ENCODE measurements around the gene AGRP.

Gene AGRP

DNA sequence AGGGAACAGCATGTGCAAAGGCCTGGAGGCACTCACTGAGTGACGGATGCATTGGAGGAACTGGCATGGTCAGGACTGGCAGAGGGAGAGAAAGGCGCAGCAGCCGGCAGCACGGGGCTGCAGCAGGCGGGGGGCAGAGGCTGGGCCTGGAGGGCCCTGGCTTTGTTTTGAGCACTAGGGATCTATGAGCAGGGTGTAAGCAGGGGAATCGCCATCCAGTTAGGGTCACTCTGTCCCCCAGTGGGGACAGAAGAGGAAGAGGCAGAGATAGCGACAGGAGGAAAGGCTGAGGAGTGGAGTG lies 38.3 kb downstream of the AGRP start:
- DNase-seq = no peak

DNA sequence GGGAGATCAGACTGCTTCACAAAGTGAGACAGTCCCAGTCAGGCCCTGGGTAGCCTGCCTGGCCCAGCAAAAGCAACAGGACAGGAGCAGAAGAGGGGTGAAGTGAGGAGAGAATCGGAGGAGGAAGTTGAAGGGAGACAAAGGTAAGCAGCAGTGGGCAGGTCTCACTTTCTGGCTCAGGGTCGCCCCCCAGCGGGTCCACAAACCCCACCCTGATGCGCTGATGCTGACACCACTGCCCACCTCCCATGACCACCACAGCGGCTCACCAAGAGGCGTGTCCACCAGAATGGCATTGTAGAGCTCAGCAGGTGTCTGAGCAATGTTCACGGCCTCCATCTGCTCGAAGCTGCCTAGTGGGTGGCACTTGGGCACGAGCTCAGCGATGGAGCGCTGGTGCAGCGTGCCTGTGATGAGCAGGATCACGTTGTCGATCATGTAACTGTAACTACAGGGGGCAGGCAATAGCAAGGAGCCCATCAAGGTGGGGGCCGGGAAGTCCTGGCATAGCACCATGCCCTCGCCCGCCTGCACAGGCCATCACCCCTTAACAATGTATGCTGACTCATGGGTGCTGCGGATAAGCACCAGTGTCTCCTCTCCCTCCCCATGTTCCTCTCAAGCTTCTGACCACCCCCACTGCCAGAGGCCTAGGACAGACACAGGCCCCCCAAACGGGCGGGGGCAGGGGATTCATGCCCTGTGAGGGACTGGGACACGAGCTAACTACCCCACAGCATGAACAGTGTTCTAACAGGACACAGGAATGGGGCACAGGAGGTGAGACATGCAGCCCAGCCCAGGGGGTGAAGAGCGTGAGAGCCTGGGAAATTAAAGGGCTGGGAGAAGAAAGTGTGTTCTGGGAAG lies 38.9 kb downstream of the AGRP start:
- DNase-seq = no peak

DNA sequence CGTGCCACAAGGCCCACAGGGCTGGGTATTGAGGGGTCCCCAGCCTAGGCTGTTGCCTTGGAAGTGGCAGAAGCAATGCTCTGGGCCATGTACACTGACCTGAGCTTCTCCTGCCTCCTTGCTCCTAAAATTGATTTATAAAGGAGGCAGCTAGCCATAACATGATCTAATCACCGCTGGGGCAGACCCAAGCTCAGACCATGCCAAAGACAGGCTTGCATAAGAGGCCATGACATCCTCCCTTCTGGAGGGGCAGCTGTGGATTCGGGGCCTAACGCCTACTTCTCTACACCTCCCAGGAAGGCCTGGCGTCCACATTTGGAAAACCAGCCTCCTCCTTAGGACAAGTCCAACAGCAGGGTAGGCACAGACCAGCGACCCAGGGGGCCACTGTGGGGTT lies 40.1 kb downstream of the AGRP start:
- no peak for DNase-seq

DNA sequence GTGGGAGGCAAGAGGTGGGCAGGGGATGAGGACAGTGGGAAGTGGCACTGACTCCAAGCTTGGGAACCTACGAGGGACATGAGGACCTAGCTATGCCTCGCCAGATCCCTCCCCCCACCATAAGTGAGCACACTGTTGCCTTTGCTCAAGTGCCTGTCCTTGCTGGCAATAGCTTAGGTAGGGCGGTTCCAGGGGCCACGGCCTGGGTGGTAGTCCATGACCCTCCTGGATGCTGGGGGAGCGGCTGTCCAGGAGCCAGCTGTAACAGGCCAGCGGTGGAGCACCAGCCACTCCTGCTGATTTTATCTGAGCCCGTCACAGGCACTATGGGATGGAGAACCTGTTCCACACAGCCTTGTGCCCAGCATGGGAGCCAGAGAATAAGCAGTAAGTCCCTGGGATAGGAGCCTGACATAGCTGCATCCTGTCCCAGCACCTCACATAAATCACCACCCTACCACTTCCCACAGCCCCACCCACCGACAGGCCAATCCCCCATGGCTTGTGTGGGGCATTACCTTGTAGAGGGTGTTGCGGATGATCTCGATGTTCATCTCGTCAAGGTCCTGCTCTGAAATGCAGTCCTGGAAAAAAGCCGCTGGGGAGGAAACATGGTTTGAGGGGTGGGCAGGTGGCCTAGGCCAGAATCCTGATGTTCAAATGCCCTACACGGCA lies 40.6 kb downstream of the AGRP start:
- no peak for DNase-seq

DNA sequence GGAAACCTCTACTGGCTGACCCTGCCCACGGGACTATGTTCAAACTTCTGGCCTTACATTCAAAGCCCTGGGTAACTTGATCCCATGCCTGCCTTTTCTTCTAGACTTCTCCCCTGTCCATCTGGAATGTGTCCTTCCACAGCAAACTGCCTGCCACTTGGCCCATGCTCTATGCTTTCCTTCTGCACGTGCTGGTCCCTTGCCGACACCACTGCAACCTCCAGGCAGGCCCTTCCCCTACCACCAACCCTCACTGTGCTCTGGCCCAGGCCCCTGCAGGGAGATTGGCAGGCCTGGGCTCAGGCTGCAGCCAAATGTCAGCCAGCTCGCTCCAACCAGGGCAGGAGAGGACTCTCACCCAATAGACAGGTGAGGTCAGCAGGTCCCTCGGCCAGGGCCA lies 41.4 kb downstream of the AGRP start:
- no peak for DNase-seq

DNA sequence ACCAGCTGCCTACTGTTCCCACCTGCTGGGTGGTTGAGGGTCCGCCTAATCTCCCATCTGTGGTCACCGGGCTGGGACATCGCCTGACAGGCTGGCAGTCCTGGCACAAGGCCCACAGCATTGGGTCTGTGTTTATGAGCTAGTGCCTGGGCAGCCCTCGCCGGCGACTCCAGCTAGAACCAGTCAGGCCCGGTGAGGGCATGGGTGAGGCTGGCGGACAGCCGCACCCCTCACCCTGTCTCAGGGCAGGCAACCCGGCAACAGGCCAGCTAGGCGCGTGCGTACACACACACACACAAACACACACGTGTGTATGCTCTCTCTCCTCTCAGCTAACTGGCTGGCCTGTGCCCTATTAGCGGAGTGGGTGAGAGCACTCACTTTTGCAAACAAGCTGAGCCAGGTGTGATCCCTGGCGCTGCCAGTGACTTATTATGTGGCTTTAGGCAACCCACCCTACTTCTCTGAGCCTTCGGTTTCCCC lies 42.0 kb downstream of the AGRP start:
- no peak for DNase-seq

DNA sequence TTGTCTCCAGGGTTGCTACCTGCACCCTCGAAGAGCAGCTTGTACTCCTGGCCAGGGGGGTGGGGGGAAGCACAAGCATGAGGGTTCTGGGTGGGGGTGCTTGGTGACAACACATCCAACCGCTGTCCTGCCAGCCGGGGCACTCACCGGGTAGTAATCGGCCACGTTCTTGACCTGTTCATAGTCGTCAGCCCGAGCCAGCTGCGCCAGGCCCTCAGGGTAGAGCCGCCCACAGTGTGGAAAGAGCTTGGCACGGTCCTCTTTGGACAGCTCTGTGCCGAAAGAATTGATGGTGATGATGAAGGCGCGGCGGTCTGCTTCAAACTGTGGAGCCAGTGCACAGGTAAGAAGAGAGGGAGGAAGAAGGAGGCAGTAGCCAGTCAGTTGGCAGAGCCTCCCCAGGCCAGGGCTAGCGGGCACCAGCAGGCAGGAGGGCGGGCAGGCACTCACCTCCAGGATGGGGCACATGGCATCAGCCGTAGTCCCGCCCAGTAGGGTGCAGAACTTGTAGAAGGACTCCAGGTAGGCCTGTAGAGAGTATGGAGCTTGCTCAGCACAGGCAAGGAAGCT lies 44.4 kb downstream of the AGRP start:
- no peak for DNase-seq

DNA sequence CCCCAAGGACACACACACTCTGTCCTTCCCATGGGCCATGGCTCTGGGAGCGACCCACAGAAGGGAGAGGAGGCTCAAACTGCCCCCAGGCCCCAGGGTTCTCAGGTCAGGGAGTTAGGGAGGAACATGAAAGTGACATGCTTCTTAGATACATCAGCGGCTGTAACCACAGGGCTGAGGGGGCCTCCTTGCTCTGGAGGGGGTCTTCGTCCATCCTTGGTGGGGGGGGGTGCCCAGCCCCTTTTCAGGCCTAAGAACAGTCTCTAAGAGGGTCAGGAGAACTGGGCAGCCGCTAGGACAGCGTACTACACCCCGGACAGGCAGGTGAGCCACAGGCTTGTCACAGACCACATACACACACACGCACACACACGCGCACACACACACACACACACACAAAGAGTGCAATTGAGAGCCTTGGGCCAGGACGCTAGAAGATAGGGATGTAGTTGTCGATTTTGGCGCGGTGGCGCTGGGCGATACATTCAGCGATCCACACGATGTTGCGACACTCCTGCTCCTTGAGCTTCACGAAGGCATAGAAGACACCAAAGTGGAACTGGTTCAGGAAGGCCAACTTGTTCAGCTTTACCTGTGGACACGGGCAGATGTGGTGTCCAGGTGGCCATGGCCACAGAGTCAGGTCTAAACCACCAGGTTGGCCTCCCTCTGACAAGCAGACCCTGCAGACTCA lies 45.1 kb downstream of the AGRP start:
- no peak for DNase-seq

DNA sequence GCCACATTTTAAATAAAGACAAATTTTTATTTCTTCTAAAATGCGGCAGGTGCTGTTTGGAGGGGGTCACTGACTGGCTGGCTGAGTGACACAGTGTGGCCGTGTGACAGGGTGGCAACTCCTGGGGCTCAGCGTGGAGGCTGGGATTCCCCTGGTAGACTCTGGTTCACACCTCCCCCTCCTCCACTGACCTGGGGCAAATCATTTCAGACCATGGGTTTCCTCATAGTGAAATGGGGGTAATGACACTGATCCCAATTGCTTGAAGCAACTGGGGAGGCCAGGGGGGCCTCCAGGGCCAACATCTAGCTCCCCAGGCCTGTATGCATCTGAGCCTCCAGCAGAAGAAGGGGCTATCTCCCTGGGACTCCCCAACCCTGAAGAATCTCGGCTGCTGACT lies 45.8 kb downstream of the AGRP start:
- peak; percentile 60 for DNase-seq

DNA sequence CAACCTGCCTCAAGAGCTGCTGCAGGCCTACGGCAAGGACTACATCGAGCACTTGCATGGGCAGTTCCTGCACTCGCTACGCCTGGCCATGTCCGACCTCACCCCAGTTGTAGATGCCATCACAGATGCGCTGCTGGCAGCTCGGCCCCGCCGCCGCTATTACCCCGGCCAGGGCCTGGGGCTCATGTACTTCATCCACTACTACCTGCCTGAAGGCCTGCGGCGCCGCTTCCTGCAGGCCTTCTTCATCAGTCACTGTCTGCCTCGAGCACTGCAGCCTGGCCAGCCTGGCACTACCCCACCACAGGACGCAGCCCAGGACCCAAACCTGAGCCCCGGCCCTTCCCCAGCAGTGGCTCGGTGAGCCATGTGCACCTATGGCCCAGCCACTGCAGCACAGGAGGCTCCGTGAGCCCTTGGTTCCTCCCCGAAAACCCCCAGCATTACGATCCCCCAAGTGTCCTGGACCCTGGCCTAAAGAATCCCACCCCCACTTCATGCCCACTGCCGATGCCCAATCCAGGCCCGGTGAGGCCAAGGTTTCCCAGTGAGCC lies 46.6 kb downstream of the AGRP start:
- no peak for DNase-seq

DNA sequence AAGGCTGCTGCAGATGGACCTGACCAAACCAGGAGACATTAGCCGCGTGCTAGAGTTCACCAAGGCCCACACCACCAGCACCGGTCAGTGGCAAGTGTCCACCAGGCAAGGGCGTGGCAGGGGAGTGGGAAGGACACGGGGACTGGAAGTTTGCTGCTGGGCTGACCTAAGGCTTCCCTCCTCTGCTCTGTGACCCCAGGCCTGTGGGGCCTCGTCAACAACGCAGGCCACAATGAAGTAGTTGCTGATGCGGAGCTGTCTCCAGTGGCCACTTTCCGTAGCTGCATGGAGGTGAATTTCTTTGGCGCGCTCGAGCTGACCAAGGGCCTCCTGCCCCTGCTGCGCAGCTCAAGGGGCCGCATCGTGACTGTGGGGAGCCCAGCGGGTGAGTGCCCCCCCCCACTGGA lies 47.6 kb downstream of the AGRP start:
- no peak for DNase-seq

DNA sequence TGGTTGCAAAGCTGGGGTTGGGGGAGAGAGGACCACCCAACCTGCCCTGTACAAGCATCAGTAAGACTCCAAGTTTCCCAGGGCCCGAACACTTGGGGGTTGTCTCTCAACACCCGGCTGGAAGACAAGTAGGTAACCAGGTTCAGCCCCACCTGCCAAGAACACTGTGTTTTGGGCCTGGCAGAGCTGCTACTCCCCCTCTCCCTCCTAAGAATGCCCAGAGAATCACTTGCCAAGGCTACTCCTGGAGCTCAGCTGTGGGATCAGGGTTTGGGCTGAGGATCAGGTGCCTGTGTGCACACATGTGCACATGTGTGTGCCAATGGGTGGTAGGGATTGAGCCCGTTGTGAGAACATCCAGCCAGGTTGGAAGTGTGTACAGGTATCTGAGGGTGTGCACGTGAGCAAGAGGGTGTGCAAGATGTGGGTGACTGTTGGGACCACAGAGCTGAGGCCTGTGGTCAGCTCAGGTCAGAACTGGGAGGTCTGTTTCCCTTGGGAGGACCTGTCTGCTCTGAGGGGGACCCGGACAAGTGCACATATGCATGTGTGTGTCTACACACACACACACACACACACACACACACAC lies 50.1 kb downstream of the AGRP start:
- DNase-seq = no peak
